T-helper 2 cell (primary cell): Measurements from ENCODE around the gene TRIM72.
"Not testable (repeated sequence)": the region's sequence is repeated elsewhere in the genome, so short reads cannot be mapped to it uniquely, and the experiment has no call there.

ENCODE experiments used
- DNase-seq, 5 experiments: peaks; one replicate each; pipeline versions ENCODE4 v3.0.0 to v3.0.0-alpha.2; 2012 to 2022
- total RNA-seq, 2 donors: gene quantifications; one replicate each; lab custom pipeline; 2026; lab: John Stamatoyannopoulos, UW

Gene TRIM72, protein sequence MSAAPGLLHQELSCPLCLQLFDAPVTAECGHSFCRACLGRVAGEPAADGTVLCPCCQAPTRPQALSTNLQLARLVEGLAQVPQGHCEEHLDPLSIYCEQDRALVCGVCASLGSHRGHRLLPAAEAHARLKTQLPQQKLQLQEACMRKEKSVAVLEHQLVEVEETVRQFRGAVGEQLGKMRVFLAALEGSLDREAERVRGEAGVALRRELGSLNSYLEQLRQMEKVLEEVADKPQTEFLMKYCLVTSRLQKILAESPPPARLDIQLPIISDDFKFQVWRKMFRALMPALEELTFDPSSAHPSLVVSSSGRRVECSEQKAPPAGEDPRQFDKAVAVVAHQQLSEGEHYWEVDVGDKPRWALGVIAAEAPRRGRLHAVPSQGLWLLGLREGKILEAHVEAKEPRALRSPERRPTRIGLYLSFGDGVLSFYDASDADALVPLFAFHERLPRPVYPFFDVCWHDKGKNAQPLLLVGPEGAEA
- total RNA-seq, result 1.7 to 6.9 reads per million in 2 donors

DNA sequence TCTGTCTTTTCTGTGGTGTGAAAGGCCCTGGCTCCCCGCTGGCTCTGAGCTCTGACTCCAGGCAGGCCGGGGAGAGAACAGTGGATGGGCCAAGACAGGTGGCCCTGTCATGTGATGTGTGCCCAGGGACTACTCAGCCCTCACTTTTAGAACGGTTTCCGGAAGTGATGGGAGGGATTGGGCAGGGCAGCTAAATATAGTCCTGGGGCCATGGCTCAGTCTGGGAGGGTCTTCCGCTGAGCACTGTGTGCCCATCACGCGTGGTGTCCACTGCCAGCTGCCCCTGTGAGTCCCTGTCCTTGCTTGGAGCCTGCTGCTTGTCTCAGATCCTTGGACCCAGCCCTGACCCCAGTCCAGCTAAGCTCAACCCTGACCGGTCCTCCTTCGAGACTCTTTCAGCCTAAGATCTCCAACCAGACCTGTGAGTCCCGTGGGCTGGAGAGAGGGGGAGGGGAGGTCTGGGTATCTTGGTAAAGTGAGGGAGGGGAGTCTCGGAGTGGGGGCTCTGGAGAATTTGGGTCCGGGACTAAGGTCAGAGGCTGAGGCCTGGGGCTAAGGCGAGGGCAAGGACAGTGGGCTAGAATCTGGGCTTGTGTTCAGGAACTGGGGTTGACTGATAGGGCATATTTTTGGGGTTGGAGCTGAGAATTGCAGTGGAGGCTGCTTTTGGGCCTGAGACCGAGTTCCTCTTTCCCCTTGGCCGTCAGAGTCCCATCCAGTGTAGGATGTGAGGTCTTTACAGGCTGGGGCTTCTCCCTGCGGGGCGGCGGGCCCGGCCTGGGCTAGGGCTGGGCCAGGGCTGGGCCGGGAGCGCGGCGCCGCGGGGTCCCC lies at the start of gene TRIM72:
Gene TRIM72, plus strand, starts transcription at position 243 of the 831 bp plus-strand sequence. CDS start 620 bp downstream, outside the sequence.
- DNase-seq, result no peak

DNA sequence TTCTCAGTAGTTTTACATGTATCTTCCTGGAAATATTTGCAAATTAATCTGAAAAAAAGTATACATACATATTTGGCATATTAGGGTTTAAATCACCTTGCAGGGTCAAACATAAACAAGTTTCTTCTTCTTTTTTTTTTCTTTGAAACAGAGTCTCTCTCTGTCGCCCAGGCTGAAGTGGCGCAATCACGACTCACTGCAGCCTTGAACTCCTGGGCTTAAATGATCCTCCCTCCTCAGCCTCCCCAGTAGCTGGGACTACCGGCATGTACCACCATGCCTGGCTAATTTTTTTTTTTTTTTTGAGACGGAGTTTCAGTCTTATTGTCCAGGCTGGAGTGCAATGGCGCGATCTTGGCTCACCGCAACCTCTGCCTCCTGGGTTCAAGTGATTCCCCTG lies 46.6 kb upstream of the TRIM72 start:
- DNase-seq, result no peak

DNA sequence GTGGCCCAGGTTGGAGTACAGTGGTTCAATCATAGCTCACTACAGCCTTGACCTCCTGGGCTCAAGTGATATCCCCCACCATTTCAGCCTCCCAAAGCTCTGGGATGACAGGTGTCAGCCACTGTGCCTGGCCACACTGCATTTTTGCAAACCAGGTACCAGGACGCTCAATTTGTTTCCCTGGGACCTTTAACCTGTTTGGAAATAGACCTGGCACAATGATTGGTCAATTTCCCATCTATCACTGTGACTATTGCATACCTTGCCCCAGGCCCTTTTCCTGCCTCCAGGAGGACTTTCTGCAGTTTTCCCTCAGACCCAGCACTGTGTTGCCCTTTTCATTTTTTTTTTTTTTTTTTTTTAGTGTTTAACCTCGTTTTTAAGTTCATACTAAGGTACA lies 45.1 kb upstream of the TRIM72 start:
- DNase-seq, result no peak

DNA sequence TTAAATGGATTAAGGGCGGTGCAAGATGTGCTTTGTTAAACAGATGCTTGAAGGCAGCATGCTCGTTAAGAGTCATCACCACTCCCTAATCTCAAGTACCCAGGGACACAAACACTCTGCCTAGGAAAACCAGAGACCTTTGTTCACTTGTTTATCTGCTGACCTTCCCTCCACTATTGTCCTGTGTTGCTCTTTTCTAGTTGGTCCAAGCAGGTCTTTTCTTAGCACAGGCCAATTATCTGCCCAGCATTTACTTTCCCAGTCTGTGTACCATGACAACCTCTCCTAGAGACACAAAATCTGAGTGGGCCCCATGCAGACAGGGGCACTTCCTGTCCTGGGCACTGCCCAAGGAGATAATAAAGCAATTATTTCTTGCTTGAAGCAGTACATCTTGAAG lies 43.9 kb upstream of the TRIM72 start:
- DNase-seq, result not testable (repeated sequence)

DNA sequence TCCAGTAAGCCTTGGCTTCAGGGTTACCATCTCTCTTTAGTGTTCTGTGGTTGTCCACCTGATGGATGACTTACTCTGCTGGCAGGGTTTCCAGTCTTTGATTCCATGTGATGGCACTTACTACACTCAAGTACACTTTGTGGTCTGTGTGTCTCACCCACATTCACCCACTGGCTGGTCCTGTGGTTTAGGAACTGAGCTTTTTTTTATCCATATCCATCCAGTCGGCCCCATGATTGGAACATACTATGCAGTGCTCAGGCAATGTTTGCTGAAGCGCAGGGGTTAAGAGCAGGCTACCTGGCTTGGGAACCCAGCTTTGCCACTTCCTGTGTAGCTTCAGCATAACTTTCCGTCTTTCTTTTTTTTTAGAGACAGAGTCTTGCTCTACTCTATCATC lies 36.8 kb upstream of the TRIM72 start:
- peak in 4 of 5 experiments; percentile 17 to 89 (median 50) for DNase-seq

DNA sequence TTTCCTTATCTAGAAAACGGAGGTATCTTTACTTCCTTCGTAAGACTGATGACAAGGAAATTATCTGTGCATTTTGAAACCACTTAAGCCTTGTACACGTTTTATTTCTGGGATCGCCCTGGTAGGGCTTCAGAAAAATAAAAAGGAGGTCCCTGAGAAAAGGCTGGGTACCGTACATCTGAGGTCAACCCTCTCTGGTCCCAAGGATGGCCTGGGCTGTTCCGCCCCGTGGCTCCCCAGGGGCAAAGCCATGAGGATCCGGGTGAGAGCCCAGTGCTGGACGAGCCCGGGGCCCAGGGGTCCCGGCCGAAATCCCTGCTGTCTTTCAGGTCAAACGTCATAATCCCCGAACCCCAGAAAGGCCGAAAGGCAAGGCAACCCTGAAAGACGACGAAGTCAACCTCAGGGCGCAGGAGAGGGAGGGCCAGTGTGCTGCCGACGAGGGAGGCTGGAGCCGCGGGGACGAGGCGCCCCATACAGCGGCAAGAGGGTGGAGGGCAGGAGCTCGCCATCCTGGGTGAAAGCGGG lies 34.6 kb upstream of the TRIM72 start:
- DNase-seq, result no peak

DNA sequence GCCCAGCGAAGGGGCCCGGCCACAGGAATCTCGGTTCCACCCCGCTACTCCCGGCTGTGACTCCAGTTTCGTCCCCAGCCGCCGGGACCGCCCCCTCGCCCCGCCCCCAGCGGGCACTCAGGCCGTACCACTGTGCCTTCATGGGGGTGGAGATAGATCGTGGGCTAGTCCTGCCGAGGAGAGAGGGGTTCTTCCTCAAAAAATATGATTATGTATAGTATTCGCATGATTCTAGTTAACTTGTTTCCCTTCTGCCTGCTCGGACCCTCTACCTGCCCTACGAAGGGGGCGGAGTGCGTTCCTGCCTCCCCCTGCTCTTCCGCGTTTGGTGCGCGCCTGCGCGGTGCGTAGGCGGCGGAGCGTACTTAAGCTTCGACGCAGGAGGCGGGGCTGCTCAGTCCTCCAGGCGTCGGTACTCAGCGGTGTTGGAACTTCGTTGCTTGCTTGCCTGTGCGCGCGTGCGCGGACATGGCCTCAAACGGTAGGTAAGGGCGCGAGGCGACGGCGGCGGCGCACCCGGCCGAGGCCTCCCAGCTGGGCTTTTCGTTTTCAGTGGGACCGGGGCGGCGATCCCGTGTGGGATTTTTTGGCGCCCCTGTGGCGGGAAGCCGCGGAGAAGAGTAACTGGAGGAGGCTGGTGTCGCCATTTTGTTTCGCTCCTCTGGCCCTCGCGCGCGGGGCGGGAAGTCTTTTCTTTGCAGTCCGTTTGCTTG lies 34.0 kb upstream of the TRIM72 start, which contains the start of gene FUS:
Gene FUS, plus strand, starts transcription at position 393 of the 713 bp plus-strand sequence. Its CDS starts 76 bp downstream, at position 469.
- DNase-seq, result peak; percentile 81 to 94 (median 88)

DNA sequence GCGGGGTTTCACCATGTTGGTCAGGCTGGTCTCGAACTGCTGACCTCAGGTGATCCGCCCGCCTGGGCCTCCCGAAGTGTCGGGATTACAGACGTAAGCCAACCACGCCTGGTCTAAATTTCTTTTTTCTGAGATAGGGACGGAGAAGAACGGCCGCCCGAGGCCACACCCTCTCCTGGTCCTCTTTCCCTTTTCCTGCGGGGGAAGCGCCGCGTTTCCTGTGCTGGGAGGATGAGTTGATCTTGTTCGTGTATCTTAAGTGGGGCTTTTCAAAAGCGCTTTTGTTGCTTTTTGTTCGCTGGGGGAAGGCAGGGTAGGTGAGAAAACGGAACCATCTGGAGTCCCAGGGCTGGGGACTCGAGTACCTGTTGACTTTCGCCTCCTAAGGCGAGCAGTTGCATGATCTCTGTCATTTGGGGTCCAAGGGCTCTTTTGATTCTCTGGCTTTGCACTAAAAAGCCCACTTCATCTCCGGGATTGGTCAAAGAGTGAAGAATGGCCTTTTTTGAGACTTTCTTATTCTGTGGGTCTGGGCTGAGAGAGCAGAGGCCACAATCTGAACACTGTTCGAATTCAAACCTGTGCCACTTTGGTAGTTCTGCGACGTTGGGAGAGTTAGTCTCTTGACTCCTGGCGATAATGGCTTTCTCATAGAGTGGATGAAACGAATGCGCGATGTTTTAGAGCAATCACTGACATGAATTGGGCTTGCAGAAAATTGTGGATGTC lies 32.7 kb upstream of the TRIM72 start:
- peak in 1 of 5 experiments; percentile 26 for DNase-seq

DNA sequence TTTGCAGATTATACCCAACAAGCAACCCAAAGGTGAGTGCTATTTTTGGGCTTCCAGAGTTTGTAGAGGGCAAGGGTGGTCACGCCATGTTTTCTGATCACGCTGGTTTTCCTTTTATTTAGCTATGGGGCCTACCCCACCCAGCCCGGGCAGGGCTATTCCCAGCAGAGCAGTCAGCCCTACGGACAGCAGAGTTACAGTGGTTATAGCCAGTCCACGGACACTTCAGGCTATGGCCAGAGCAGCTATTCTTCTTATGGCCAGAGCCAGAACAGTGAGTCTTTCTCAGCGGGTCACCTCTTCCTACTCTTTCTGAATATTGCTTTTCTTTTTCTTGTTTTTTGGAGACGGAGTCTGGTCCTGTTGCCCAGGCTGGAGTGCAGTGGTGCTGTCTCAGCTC lies 31.5 kb upstream of the TRIM72 start:
- no peak for DNase-seq

DNA sequence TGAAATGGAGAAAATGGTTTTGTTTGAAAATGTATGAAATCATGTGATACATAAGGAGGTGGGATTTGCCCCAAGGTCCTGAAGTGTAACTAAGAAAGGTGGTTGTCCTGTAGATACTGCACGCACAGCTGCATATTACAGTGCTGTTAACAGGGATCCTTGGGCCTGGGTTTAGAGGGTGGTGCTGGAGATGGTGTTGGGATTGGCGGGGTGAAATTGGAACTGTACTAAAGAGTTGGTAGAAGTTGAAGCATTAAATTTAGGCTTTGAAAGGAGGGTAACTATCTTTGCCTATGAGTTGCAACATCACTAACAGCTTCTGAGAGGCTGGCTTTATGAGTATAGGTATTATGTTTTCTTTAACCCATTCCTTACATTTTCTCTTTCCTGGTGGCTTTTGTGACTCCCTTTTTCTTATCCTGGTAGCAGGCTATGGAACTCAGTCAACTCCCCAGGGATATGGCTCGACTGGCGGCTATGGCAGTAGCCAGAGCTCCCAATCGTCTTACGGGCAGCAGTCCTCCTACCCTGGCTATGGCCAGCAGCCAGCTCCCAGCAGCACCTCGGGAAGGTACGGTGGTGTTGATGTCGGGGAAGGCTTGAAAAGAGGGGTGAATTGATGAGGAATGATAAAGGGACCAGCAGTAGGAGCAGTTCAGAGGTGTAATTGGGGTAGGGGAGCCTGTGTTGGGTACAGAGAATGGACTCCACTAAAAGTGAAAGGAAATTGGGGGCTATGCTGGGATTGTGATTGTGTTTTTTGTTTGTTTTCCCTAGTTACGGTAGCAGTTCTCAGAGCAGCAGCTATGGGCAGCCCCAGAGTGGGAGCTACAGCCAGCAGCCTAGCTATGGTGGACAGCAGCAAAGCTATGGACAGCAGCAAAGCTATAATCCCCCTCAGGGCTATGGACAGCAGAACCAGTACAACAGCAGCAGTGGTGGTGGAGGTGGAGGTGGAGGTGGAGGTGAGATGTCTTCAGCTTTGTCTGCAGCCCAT lies 30.2 kb upstream of the TRIM72 start:
- DNase-seq, result no peak

DNA sequence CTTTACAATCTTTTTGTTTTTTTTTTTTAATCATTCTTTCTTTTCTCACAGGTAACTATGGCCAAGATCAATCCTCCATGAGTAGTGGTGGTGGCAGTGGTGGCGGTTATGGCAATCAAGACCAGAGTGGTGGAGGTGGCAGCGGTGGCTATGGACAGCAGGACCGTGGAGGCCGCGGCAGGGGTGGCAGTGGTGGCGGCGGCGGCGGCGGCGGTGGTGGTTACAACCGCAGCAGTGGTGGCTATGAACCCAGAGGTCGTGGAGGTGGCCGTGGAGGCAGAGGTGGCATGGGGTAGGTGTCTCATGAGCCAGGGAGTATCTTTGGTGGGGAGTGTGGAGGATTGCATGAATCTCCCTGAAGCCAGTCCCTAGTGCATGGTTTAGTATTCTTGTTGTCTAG lies 29.0 kb upstream of the TRIM72 start:
- no peak for DNase-seq

DNA sequence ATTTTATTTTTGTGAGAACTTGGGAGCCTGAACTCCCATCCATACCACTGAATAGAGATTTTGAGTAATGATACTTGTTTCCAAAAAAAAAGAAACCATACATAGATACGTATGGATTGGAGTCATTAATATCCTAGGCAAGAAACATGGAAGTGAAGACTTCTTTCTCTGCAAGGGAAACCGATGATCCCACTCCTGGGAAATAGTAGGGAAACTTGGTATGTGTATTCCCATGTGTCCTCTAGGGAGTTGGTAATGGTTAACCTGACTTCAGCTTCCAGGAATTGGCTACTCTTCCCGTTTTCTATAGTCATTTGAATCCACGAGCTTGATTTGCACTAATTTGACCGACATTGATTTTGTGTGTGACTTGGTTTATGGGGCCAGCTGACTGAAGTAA lies 28.6 kb upstream of the TRIM72 start:
- no peak for DNase-seq

DNA sequence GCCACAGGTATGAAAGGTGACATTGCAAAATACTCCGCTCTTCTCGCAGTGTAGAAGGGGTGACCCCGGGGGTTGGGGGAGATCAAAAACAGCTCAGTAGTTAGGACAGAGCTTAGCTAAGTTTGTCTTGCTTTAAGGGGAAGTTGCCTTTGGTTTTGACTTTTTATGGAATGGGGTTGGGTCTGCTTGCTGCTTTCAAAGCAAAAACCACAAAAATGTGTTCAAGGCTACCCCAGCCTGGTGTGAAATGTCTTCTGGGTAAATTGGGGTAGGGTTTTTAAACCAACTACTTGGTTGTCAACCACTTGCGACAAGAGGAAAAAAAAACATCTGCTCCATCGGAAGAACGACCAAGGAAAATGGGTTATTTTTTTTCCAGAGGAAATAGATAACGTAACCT lies 27.7 kb upstream of the TRIM72 start:
- no peak for DNase-seq

DNA sequence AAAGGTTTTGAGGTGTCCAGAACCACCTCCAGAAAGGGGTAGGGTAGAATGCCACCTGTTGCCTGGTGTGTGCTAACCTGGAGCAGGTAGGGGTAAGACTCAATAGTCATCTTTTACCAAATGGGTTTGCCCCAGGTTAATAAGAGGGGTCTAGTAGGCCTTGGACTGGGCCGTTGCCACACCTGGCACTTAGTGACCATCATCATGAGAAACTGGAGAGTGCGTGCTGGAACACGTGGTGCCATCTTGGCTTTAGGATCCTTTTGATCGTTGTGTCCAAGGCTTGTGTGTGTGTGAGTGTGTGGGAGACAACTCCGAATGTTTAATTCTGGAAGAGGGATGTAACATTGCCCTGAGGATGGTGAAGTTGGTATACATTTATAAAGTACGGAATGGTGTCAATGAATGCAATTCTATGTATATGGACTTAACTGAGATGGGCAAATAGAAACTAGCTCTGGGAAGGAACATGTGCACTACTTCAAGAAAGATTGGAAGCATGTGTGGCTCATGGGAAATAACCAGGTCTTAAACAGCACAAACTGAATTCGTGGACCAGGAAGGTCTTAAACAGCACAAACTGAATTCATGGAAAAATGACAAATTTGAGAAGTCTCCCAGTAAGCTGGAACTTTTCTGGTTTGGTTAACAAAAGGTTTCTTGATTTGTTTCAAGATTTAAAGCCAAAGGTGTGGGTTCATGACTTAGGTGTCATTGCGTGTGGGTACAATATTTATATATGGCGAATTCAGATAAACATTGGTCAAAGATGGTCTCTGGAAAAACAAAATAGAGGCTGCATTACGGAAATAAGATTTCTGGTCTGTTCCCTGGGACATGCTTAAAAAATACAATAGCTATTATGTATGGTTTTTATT lies 26.8 kb upstream of the TRIM72 start:
- no peak for DNase-seq

DNA sequence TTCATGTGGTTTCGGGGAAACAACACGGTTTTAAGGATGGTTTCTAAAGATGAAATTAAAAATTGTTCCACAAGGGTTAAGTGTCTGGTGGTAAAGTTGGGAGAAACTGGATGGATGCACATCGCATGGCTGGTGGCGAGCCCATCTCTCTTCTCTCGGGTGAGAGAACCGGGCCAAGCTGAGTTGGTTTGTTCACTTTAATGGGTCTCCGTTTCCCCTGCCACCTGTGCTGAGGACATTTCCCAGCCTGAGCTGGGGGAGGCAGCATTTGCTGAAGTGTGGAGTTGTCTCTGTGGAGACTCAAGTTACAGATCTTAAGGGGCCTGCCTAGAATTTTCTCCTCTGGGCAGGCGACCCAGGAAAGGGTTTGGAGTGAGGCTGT lies 26.1 kb upstream of the TRIM72 start:
- DNase-seq, result no peak

DNA sequence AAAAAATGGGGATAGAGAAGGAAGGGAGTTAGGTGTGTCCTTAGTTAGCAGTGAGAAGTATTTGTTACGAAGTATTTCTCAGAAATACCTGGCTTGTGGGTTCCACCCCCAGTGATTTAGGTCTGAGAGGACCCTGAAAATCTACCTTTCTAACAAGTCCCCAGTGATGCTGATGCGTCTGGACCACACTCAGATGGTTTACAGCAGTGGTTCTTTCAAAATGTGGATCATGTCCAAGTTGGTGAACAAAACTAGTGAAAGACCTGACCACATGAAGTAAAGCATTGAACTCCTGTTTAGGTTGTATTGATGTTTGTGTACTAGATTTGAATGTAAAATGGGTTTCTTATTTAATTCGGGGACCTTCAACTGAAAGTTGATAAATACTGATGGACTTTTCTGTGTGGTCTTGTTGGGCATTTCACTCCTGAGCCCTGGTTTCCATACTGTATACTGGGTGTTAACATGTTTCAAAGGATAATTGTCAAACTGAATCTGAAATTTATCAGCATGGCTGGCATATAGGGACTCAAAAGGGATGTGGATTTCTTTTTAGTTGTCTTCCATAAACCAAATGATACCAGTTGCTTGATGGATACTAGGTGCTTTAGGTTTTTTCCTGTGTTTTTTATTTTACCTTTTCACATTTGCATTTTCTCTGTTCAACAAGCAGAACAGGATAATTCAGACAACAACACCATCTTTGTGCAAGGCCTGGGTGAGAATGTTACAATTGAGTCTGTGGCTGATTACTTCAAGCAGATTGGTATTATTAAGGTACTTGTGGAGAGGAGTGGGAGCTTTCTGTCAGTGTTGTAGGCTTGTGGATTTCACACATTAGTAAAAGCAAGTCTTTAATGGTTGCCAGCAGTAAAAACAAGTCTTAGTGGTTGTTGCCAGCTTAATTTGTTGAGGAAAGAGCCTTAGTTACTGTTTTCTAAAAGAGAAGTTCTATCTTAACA lies 25.2 kb upstream of the TRIM72 start:
- no peak for DNase-seq

DNA sequence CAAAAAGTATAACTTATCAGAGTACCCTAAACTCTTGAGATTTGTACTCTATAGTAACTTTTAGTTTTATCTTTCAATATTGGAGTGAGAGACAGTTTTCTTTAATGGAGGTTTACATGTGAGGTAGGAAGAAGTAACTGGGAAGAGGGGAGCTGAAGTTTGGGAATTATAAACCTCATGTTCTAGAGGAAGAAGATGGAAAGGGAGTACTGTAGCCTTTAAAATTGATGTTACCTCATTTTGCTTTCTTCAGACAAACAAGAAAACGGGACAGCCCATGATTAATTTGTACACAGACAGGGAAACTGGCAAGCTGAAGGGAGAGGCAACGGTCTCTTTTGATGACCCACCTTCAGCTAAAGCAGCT lies 24.5 kb upstream of the TRIM72 start:
- no peak for DNase-seq

DNA sequence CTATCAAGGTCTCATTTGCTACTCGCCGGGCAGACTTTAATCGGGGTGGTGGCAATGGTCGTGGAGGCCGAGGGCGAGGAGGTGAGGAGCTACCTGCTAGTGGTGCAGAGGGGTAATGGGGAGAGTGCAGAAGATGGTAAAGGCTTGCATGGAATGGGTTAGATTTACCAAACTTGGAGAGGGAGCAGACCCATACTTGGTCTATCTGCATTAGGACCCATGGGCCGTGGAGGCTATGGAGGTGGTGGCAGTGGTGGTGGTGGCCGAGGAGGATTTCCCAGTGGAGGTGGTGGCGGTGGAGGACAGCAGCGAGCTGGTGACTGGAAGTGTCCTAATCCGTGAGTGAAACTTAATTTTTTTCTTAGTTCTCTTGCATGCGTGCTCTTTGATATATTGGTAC lies 23.9 kb upstream of the TRIM72 start:
- DNase-seq, result no peak
